ENCODE measurements around the gene CSPG4. TPM values are rescaled to one million over a fixed set of nuclear protein-coding genes. Genes with fewer than 3 reads are reported as not detected.
"Not testable (repeated sequence)": the region's sequence is repeated elsewhere in the genome, so short reads cannot be mapped to it uniquely, and the experiment has no call there.

The CSPG4 gene
- not detected for total RNA-seq

- CTCF ChIA-PET = interaction anchor here (1.4 kb wide), 1 partner anchor 89 kb away, joined by 5 read pairs; no protein-coding TSS in a partner anchor
- H3K27ac Mint-ChIP-seq = no peak within 1 kb of the TSS
- H3K36me3 Mint-ChIP-seq (ENCODE audit: low read depth) = no peaks in the 10 kb centered on the region
- DNase-seq = no peak
- no peak for ATAC-seq
- no peak within 1 kb of the TSS for H3K4me3 Mint-ChIP-seq
- no peaks in the 10 kb centered on the region for H3K9me3 Mint-ChIP-seq (ENCODE audit: insufficient read depth)
- H3K27me3 Mint-ChIP-seq (ENCODE audit: low read depth) = peaks cover 13% of the 10 kb centered on the region
- POLR2A ChIA-PET = no interaction called here
- no peaks in the 10 kb centered on the region for H3K4me1 Mint-ChIP-seq (ENCODE audit: low read depth)
Observed at GRCh38 chr15:75712668-75713337, at the start of gene CSPG4. Gene CSPG4, minus strand, starts transcription at chr15:75712848. Its CDS starts 93 bp downstream, at chr15:75712755.

GRCh38 chr15:75762357-75762718, 49.7 kb upstream of the CSPG4 start:
- H3K4me3 Mint-ChIP-seq; H3K9me3 Mint-ChIP-seq (ENCODE audit: insufficient read depth); CTCF ChIA-PET; H3K27ac Mint-ChIP-seq; ATAC-seq; POLR2A ChIA-PET; H3K27me3 Mint-ChIP-seq (ENCODE audit: low read depth); DNase-seq; H3K36me3 Mint-ChIP-seq (ENCODE audit: low read depth): not testable (repeated sequence)
- peaks cover 20% of the 10 kb centered on the region for H3K4me1 Mint-ChIP-seq (ENCODE audit: low read depth)

GRCh38 chr15:75761446-75762356, 49.1 kb upstream of the CSPG4 start:
- H3K27me3 Mint-ChIP-seq (ENCODE audit: low read depth) = peaks cover 3% of the 10 kb centered on the region
- no peak overlapping the region for H3K4me3 Mint-ChIP-seq
- ATAC-seq = no peak
- no peaks in the 10 kb centered on the region for H3K9me3 Mint-ChIP-seq (ENCODE audit: insufficient read depth)
- ChIA-PET CTCF (no interaction called here), POLR2A (no interaction called here)
- no peak for DNase-seq
- H3K36me3 Mint-ChIP-seq (ENCODE audit: low read depth) = no peaks in the 10 kb centered on the region
- H3K27ac Mint-ChIP-seq = no peak overlapping the region
- peaks cover 20% of the 10 kb centered on the region for H3K4me1 Mint-ChIP-seq (ENCODE audit: low read depth)

GRCh38 chr15:75760704-75761435, 48.2 kb upstream of the CSPG4 start:
- ChIA-PET POLR2A (no interaction called here), CTCF (interaction anchor here (1.4 kb wide), 1 partner anchor 41 kb away, joined by 5 read pairs; no protein-coding TSS in a partner anchor)
- Mint-ChIP-seq H3K36me3 (ENCODE audit: low read depth) (no peaks in the 10 kb centered on the region), H3K27ac (no peak overlapping the region), H3K9me3 (ENCODE audit: insufficient read depth) (no peaks in the 10 kb centered on the region), H3K27me3 (ENCODE audit: low read depth) (peaks cover 3% of the 10 kb centered on the region), H3K4me1 (ENCODE audit: low read depth) (peaks cover 20% of the 10 kb centered on the region), H3K4me3 (no peak overlapping the region)
- DNase-seq (no peak), ATAC-seq (no peak)

GRCh38 chr15:75760131-75760520, 47.5 kb upstream of the CSPG4 start:
- H3K27ac Mint-ChIP-seq; H3K27me3 Mint-ChIP-seq (ENCODE audit: low read depth); H3K9me3 Mint-ChIP-seq (ENCODE audit: insufficient read depth); H3K4me3 Mint-ChIP-seq; DNase-seq; ATAC-seq; POLR2A ChIA-PET; H3K36me3 Mint-ChIP-seq (ENCODE audit: low read depth): not testable (repeated sequence)
- H3K4me1 Mint-ChIP-seq (ENCODE audit: low read depth) = peaks cover 20% of the 10 kb centered on the region
- CTCF ChIA-PET = interaction anchor here (0.8 to 1.6 kb wide), 3 partner anchors 10 to 42 kb away, joined by 3 to 5 read pairs (median 4); no protein-coding TSS in a partner anchor

- H3K4me3 Mint-ChIP-seq = peak overlapping the region; percentile 88
- ATAC-seq = no peak
- CTCF ChIA-PET = interaction anchor here (0.8 to 1.6 kb wide), 4 partner anchors 11 to 43 kb away, joined by 3 to 5 read pairs (median 4); no protein-coding TSS in a partner anchor
- POLR2A ChIA-PET = no interaction called here
- peaks cover 20% of the 10 kb centered on the region for H3K4me1 Mint-ChIP-seq (ENCODE audit: low read depth)
- DNase-seq = no peak
- H3K27me3 Mint-ChIP-seq (ENCODE audit: low read depth) = peaks cover 3% of the 10 kb centered on the region
- no peaks in the 10 kb centered on the region for H3K9me3 Mint-ChIP-seq (ENCODE audit: insufficient read depth)
- H3K27ac Mint-ChIP-seq = peak overlapping the region; percentile 93
- H3K36me3 Mint-ChIP-seq (ENCODE audit: low read depth) = no peaks in the 10 kb centered on the region
Observed at GRCh38 chr15:75759416-75760130, 46.9 kb upstream of the CSPG4 start.

- ATAC-seq (peak; percentile 83), DNase-seq (peak; percentile 78)
- Mint-ChIP-seq H3K9me3 (ENCODE audit: insufficient read depth) (no peaks in the 10 kb centered on the region), H3K4me1 (ENCODE audit: low read depth) (peaks cover 20% of the 10 kb centered on the region), H3K27me3 (ENCODE audit: low read depth) (peaks cover 3% of the 10 kb centered on the region), H3K27ac (peak overlapping the region; percentile 93), H3K36me3 (ENCODE audit: low read depth) (no peaks in the 10 kb centered on the region), H3K4me3 (peak overlapping the region; percentile 88)
- POLR2A ChIA-PET = interaction anchor here (0.7 kb wide), 1 partner anchor 9 kb away, joined by 3 read pairs; no protein-coding TSS in a partner anchor
- CTCF ChIA-PET = interaction anchor here (0.9 to 1.6 kb wide), 5 partner anchors 13 to 301 kb away, joined by 3 to 6 read pairs (median 3); no protein-coding TSS in a partner anchor
Observed at GRCh38 chr15:75758071-75758872, 45.6 kb upstream of the CSPG4 start.

- POLR2A ChIA-PET; H3K27ac Mint-ChIP-seq; H3K9me3 Mint-ChIP-seq (ENCODE audit: insufficient read depth); H3K27me3 Mint-ChIP-seq (ENCODE audit: low read depth); H3K4me3 Mint-ChIP-seq; ATAC-seq; H3K36me3 Mint-ChIP-seq (ENCODE audit: low read depth); DNase-seq: not testable (repeated sequence)
- CTCF ChIA-PET = interaction anchor here (1.0 to 1.2 kb wide), 2 partner anchors 26 to 47 kb away, joined by 3 to 4 read pairs; no protein-coding TSS in a partner anchor
- peaks cover 20% of the 10 kb centered on the region for H3K4me1 Mint-ChIP-seq (ENCODE audit: low read depth)
Observed at GRCh38 chr15:75754871-75755270, 42.2 kb upstream of the CSPG4 start.

GRCh38 chr15:75753145-75753544, 40.5 kb upstream of the CSPG4 start:
- ChIA-PET POLR2A (interaction anchor here (0.6 kb wide), 1 partner anchor 604 kb away, joined by 3 read pairs; no protein-coding TSS in a partner anchor), CTCF (no interaction called here)
- H3K4me3 Mint-ChIP-seq = no peak overlapping the region
- peaks cover 19% of the 10 kb centered on the region for H3K4me1 Mint-ChIP-seq (ENCODE audit: low read depth)
- no peaks in the 10 kb centered on the region for H3K36me3 Mint-ChIP-seq (ENCODE audit: low read depth)
- DNase-seq = no peak
- H3K27me3 Mint-ChIP-seq (ENCODE audit: low read depth) = peaks cover 3% of the 10 kb centered on the region
- no peak for ATAC-seq
- H3K27ac Mint-ChIP-seq = no peak overlapping the region
- no peaks in the 10 kb centered on the region for H3K9me3 Mint-ChIP-seq (ENCODE audit: insufficient read depth)

- no peaks in the 10 kb centered on the region for H3K36me3 Mint-ChIP-seq (ENCODE audit: low read depth)
- DNase-seq (no peak), ATAC-seq (no peak)
- POLR2A ChIA-PET = no interaction called here
- peaks cover 15% of the 10 kb centered on the region for H3K4me1 Mint-ChIP-seq (ENCODE audit: low read depth)
- H3K4me3 Mint-ChIP-seq = no peak overlapping the region
- H3K27ac Mint-ChIP-seq = no peak overlapping the region
- no peaks in the 10 kb centered on the region for H3K9me3 Mint-ChIP-seq (ENCODE audit: insufficient read depth)
- CTCF ChIA-PET = interaction anchor here (1.1 to 2.1 kb wide), 2 partner anchors 24 to 50 kb away, joined by 3 to 7 read pairs; no protein-coding TSS in a partner anchor
- H3K27me3 Mint-ChIP-seq (ENCODE audit: low read depth) = peaks cover 3% of the 10 kb centered on the region
Observed at GRCh38 chr15:75751891-75752290, 39.2 kb upstream of the CSPG4 start.

All from activated CD8-positive, alpha-beta T cell treated with anti-CD3 and anti-CD28 coated beads, Interleukin-2, amount 10 ng/mL, durations not matched to agents 7 days and 5 days (primary cell).